Activated T-cell treated with anti-CD3 and anti-CD28 coated beads for 48 hours (primary cell): ENCODE results near the gene CACNB3.

ENCODE experiments used
- DNase-seq: peaks from one replicate; pipeline ENCODE4 v3.0.0-alpha.2; 2020; ENCODE audit warnings: low read depth

Gene CACNB3

DNA sequence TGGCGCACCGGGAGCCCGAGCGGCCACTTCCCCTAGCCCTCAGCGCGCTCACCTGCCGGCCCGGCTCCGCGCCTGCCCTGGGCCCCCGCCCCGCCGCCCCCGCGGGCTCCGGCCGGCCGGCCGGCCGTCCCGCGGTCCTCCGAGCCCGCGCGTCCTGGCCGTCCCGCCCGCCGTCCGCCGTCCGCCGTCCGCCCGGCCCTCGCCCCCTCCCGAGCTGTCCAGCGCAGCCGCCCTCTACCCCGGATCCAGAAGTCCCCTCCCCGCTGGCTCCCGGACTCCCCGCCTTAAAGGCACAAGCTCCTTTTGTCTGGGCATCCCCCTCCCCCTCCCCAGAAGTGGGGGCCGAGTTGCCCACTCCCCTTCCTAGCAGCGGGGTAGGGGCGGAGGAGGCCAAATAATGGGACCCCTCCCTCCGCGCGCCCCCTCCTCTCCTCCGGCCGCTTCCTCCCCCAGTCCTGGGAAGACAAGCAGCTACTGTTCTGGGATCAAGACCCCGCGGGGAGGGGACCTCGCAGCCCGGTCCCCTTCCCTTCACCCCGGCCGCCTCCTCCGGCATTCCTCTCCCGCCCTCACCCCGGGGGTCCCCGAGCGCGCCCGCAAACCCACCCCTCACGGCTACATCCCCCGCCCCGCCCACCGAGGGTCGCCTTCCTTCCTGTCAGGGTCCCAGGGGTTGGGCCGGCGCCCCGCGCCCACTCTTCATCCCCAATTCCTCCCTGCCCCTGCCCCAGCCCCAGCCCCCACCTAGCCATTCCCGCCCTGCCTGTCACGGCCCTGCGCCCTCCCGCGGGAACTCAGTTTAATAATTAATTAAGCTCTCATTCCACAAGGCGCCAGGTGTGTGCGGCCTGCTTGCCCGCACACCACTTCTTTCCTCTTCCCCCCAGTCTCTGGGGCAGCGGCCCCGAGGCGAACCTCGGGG, 29.2 kb upstream of the CACNB3 start, which contains the start of gene ADCY6:
TSS of gene ADCY6 (minus strand) at position 236 of the 922 bp plus-strand sequence. CDS start 5,655 bp downstream, outside the sequence.
- peak; percentile 5 for DNase-seq

DNA sequence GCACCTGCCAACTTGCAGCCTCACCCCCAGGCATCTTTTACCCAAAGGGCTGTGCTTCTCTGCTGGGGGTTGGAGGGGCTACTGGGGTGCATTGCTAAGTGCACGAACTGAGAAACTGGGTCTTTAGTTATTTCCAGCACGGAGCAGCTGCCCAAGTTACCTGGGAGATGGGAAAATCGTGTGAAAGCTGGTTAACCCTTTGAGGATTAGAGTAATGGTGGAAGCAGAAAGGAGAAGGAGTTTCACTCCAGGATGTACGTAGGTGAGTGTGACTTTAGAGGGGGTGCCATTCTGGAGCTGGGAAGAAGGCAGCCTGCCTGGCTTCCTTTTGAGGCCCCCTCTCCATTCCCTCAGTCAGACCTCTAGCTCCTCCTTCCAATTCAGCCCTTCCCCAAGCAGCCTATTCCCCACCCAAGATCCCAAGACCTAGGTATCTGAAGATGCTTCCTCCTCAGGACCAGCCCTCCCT, 28.4 kb upstream of the CACNB3 start:
- DNase-seq, result no peak

DNA sequence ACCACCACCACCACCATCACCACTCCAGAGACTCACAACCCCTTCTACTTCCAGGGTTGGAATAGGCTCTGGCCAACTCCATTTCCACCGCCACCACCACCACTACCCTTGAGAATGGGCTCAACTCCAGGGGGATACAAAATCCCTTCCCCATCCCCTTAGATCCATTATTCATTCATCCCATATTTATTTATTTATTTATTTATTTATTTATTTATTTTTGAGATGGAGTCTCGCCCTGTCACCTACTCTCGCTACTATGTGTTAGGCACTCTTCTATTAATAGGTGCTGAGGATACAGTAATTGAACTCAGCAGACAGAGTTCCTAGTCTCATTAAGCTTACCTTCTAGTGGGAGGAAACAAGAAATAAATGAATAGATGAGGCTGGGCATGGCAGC, 24.6 kb upstream of the CACNB3 start:
- no peak for DNase-seq

DNA sequence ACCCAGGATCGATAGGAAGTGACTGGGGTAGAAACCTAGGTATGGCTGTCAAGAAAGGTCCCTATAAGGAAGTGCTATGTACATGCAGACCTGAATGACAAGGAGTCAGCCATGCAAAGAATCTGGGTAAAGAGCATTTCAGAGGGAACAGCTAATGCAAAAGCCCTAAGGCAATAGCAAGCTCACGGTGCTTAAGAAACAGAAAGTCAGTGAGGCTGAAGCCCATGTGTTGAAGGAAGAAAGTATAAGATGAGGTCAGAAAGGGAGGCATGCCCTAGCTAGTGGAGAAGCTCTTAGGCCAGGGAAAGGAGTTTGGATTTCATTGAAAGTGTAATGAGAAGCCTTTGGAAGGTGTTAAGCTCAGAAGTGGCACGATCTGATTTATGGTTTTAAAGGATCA, 23.4 kb upstream of the CACNB3 start:
- DNase-seq, result no peak

DNA sequence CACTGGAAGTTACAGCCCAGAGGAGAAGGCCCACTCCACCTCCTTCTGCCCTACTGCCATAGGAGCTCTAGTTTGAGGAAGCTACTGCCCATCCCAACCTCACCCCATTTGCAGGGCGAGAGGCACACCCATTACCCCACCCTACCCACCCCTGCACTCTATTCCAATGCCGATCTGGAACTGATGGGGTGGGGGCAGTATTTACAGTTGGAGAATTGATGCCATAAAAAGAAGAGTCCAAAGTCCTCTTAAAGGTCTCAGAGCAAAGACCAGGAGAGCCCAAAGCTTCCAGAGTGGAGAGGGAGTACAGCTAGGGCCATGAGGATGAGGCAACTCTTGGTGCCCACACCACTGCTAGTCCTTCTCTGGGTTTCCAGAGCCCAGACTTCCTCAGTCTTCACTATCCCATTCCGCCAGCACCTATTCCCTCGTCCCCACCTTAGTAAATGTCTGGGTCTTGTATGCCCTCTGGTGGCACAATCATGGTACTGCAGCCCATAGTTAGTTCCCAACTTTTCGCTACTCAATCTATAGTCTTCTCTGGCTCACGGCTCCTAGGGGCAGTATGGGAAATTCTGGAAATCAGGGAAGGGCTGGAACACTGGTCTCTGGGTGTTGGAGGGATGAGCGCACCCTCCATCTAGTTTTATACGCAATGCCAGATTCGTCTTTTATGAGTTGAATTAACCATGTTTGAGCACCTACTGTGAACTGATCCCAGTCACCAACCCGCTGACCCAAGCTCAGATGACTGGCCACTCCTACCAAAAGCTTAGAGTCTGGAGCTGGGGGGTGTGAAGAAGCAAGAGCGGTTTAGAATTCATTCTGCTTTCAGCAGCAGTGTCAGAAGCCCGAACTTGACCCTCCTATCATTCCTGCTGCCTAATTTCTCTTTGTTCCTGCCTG, 22.5 kb upstream of the CACNB3 start:
- peak; percentile 29 for DNase-seq

DNA sequence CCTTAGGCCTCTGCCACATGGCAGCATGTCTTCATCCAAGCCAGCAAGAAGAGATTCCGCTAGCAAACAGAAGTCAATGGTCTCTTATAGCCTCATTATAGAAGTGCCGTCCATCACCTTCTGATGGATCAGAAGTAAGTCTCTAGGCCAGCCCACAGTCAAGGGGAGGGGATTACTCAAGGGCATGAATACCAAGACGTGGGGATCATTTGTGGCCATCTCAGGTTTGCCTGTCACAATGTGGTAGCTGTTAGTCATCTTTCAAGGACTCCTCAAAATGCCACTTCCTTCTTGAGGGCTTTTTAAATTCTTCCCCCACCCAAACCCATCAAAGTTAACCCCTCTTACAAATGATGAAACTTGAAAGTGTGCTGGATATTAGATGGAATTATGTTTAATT, 21.3 kb upstream of the CACNB3 start:
- DNase-seq, result no peak

DNA sequence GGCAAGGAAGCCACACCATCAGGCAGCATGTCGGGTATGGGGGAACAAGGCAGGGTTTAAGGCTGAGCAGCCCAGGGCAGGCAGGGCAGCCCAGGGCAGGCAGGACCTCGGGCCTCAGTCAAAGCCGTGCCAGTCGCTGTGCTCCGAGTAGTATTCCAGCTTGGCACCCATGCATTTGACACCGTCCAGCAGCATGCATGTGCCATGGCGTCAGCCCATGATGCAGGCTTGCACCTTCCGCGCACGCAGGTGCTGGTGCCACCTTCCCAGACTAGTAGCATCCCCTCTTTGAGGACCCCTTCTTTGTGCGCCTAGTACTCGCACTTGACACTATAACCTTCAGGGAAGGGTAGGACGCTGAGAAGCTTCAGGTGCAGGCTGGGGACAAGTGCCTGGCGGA, 17.8 kb upstream of the CACNB3 start:
- no peak for DNase-seq

DNA sequence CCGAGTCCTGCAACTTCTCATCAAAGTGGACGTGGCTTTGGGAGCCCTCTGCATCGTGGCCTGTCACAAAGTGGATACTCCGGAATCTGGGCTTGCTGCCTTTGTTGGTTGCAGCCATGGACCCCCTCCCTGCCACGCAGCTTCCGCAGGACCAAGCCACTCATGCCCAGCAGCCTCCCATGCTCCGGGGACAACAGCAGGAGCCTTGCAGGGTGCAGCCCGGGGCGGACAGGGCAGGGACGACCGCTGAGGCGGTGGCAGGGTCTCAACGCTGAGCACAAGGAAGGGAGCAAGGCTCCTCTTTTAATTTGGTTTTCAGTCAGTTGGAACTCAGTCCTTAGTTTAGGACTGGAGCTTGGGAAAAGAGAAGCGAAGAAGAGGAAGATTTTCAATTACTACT, 17.3 kb upstream of the CACNB3 start:
- DNase-seq, result no peak

DNA sequence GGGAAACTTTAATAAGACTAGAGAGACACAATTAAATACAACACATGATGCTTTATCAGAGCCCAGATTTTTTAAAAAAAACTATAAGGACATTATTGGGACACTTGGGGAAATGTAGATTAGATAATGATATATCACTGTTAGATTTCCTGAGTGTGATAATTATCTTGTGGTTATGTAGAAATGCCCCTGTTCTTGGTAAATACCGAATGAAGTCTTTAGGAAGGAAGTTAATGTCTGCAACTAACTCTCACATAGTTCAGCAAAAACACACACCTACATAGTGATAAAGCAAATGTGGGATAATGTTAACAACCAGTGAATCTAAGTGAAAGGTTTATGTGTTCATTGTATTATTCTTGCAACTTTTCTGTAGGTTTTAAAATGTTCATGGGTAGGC, 14.6 kb upstream of the CACNB3 start:
- no peak for DNase-seq

DNA sequence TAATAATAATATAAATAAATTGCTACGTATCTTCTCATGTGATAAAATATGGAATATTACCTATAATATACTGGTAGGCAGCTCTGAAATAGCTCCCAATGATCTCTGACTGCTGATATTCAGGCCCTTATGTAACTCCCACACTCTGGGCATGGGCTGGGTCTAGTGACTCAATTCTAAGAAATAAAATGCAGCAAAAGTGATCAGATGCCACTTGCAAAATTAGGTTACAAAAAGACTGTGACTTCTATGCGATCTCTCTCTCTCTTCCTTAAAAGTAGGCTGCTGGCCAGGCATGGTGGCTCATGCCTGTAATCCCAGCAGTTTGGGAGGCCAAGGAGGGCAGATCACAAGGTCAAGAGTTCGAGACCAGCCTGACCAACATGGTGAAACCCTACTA, 10.3 kb upstream of the CACNB3 start:
- DNase-seq, result no peak

DNA sequence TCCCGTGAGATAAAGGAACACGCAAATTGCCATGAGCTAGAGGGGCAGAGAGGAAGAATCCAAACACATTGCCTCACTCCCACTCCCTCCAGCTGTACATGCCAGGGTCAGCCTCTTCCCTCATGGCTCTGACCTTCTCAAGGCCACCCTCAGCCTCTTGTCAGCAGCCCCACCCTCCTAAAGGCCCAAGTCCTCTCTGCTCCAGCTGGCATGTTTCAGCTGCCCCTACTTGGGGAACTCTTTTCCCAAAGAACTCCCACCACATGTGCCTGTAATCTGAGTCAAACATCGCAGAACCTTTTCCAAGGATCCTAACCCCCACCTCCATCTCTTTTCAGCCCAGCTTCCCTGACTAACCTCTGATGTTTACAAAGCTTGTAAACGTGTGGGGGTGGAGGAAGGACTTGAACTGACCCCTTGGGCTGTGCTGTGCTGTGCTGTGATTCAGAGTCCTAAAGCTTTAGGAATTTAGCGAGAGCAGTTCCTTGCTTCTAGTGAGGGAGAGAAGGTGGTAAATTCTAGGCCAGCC, 7.3 kb upstream of the CACNB3 start:
- no peak for DNase-seq

DNA sequence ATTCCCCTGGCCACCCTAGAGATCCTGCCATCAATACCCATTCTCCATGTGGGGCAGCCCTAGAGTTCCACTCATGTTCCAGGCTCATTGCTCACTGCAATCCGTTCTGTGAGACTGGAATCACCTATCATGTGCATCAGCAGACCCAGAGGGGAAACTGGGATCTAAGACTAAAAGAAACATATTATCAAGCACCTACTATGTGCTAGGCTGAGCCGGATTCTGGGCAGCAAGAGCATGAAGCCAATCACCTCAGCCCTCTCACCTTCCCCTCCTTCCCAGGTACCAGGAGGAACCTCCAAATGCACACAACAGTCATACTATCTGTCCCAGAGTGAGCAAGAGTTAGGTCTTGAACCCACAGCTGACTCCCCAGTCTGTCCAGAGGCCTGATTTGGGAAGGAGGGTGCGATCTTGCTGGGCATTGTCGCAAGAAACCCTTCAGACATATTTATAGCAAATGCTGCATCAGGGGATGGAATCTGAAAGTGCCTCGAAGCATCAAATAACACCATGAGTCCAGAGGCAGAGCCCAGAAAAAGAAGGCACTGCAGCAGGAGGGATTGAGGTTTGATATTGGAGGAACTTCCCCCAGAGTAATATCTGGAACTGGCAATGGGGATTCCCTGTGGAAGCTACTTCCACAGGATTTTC, 6.7 kb upstream of the CACNB3 start:
- no peak for DNase-seq

DNA sequence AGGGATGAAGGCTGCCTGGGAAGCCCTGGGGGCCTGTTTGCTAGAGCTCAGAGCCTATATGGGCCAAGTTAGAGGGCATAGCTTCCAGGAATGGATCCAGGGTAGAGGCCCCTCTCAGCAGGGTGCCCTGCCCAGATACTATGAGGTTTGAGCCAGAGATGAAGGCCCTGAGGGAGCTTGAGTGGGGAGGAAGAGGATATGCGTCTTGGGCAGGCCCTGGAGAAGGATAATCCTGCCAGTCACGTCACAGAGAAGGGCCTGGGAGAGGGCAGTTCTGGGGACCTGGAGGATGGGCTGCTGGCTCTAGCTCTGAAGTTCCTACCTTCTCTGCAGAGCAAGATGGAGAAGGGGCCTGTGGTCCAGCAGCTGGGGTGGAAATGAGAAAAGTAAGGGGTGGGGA, 5.9 kb upstream of the CACNB3 start:
- DNase-seq, result no peak

DNA sequence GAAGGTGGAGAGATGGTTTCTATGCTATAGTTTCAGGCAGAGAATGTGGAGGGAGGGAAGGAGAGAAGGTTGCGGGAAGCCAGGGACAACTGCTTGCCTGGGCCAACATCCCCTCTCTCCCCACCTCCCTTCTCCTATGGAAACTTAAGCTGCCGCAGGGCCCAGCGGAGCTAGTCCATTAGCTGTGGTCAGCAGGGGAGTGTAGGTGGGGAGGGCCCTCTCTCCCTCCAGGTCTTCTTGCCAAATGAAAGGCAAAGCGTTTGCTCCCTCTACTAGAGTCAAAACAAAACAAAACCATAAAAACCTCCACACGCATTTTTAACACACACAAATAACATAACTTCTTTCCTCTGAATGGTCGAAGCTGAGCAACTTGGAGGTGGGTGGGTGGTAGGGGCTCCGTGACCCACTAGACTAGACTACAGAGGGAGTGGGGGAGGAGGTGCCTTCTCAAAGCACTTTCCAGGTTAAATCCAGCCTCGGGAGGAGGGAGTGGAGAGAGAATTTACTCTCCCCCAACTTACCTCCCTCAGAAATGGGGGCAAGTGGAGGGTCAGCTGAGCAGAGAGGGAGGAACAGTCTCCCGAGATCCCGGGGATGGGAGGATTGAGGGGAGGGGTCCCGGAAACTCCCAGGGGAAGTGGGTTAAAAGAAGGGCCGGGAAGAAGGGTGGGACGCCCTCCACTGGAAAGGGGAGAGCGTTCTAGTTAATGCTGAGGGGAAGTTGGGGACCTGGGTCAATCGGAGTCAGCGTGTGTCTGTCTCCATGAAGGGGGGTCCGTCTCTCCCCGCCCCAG, 4.6 kb upstream of the CACNB3 start:
- DNase-seq, result no peak

DNA sequence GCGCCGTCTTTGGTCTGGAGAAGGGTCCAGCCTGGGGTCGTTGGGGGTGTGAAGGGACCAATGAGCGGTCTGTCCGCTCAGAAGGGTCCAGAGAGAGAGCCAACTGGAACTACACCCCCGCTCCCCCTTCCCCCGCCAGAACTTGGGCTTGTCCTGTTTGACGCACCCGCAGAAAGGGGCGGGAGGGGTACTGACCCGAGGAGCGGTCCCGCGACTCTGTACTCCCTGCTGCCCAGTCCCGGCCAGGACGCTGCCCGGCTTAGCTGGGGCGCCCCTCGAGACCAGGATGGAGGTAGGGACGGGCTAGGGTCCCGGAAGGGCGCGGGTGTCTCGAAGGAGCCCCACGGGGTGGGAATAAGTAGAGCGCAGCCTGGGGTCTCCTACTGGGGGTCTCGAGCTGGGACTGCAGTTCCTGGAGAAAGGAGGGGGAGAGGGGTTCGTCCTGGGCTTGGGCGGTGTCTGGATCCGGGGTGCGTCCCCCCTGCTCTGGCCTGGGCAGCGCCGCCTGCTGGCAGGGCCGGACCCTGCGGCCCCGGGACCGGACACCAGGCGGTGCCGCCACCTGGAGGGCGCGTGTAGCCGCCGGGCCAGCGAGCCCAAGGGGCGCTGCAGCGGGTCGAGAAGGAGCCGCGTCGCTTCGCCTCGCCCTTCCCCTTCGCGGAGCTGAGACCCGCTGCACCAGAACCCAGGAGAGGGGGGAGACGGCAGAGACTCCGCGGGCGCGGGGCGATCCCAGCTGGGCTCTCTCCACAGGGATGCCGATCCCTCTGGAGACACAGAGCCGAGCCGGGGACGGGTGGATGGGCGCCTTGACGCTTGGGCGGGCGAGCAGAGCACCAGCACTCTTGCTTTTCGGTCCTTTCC, 3.8 kb upstream of the CACNB3 start:
- peak; percentile 86 for DNase-seq

DNA sequence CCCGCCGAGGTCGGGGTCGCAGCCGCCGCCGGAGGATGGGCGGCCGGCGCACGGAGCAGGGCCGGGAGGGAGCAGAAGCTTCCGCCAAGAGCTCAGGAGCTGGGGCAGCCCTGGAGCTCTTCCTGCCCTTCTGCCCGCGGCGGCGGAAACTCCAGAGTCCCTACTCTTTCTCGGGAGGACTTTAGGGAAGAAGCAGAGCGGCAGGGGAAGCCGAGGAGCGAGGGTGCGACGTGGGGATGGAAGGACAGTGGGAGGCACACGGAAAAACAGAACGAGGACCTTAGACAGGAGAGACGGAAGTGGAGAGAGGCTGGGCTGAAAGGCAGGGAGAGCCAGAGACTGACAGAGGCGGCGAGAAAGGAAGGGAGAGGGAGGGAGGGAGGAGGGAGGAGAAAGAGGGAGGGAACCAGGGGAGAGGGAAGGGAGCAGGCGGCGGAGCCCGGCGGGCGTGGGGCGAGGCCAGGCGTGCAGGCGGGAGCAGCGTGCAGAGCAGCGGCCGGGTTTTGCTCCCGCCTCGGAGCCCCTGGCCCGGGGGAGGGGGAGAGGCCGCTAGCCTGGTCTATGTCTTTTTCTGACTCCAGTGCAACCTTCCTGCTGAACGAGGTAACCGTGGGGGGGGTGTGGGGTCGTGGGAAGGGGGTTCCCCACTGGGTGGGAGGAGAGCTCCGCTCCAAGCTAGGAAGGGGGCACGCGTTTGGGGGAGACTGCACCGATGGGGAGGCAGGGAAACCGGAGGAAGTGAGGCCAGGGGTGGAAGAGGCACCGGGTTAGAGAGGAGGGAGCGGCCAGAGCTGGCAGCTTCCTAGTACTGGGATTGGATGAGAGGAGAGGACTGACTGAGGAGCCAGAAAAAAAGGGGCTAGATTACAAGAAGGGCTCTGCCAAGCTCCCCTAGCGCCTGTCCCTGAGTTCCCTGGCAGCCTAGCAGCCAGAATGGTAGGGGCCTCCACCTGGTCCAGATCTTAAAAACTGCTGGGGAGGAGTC, 2.9 kb upstream of the CACNB3 start:
- DNase-seq, result peak; percentile 26

DNA sequence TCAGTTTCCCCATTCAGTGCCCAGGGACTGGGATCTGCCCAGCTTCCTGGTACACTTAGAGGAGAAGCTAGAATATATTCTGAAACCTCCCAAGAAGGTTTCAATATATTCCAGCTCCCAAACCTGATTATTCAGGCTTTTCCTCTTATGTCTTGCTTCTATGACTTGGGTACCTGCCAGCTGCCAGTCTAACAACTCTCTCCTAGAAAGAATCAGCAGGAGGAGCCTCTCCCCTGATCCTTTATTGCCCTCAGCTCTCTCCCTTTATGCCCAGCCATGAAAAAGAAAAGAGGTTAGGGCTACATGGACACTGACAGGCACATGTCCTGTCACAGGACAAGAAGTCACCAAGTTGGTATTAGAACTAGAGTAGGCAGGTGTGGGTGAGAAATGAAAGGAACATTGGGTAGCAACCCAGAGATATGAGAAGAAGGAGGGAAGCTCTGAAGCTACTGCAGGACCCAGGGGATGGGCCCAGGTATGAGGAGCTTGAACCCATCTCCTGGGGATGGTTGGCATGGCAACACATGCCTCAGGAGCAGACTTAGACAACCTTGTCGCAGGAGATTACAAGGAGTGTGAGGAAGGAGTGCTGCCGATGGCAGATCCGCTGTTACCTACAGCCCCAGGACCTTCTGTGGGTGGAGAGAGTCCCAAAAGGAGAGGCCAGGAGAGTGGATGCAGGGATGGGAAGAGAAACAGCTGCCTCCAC, 2.0 kb upstream of the CACNB3 start:
- no peak for DNase-seq
